ACC112 (cell line): ENCODE data around the gene MINDY4B.
A peak's percentile ranks its signal among the peaks of the same experiment; 100 is the strongest.

Experiments used
- H2AFZ ChIP-seq: fragments of 200-600 bp; sonication (generic); one replicate; pipeline ENCODE4 v1.6.0; 2017; ENCODE audit warnings: antibody characterized with exemption, low read length; ENCODE audit not compliant: unreplicated experiment
- H3K27ac ChIP-seq: fragments of 200-600 bp; sonication (generic); 2 replicates; pipeline ENCODE4 v1.5.1; 2014; ENCODE audit warnings: low read depth, mild to moderate bottlenecking, antibody characterized with exemption, low read length, moderate library complexity
- H3K27me3 ChIP-seq: fragments of 200-600 bp; sonication (generic); 2 replicates; pipeline ENCODE4 v1.6.1; 2014; ENCODE audit warnings: mild to moderate bottlenecking, antibody characterized with exemption, low read length, moderate library complexity, mixed read lengths; ENCODE audit not compliant: insufficient read depth
- H3K36me3 ChIP-seq: fragments of 200-600 bp; sonication (generic); 2 replicates; pipeline ENCODE4 v1.6.1; 2016; ENCODE audit warnings: mild to moderate bottlenecking, antibody characterized with exemption, low read length, moderate library complexity, mixed read lengths; ENCODE audit not compliant: insufficient read depth
- H3K4me1 ChIP-seq: fragments of 200-600 bp; sonication (generic); one replicate; pipeline ENCODE4 v1.6.1; 2016; ENCODE audit warnings: low read length, mixed read lengths; ENCODE audit not compliant: insufficient read depth, unreplicated experiment, control insufficient read depth
- H3K4me3 ChIP-seq: fragments of 200-600 bp; sonication (generic); 2 replicates; pipeline ENCODE4 v1.5.1; 2014; ENCODE audit warnings: mild to moderate bottlenecking, low read depth, low read length
- H3K79me2 ChIP-seq: fragments of 200-600 bp; sonication (generic); one replicate; pipeline ENCODE4 v1.6.0; 2016; ENCODE audit warnings: low read length; ENCODE audit not compliant: control insufficient read depth, unreplicated experiment, insufficient read depth

Gene MINDY4B

DNA sequence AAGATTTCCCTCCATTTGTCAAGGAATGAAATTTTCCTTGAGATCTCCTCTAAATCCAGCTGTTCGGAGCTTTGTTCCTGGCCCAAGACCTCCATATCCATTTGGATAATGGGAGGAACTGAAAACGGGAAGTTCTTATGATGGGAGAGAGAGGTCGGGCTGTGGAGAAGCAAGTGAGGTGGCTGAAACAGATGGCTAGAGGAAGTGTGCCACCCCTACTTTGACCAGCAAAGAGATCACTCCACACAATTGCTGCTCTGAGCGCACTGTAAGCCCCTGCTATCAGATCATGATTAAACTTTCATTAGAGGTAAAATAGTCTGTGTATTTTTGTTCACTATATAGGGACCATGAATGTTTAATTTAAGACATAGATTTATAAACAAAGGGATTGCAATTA, at the start of gene MINDY4B:
MINDY4B (minus strand) TSS at position 101 of the 400 bp plus-strand sequence; CDS start at position 101, 0 bp downstream.
- H3K27ac ChIP-seq = no peak within 1 kb of the TSS
- H3K36me3 ChIP-seq = no peaks in the 10 kb centered on the region
- H3K4me1 ChIP-seq = no peaks in the 10 kb centered on the region
- H3K79me2 ChIP-seq = no peaks in the 10 kb centered on the region
- peaks cover 98% of the 10 kb centered on the region for H3K27me3 ChIP-seq
- no peak within 1 kb of the TSS for H2AFZ ChIP-seq
- no peak within 1 kb of the TSS for H3K4me3 ChIP-seq

DNA sequence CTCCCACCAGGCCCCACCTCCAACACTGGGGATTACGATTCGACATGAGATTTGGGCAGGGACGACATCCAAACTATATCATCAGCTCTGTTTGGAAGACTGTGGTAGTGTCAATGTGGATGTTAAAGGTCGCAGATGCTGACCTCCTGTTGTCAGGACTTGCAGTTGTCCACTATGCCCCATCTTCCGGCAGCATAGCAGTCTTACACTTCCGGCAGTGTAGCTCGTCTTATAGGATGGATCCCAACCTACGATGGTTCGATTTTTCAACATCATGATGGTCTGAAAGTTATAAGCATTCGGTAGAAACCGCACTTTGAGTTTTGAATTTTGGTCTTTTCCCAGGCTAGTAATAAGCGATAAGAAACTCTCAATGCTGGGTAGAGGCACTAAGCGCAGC, 46.7 kb upstream of the MINDY4B start:
- Histone ChIP-seq H3K27me3 (peaks cover 71% of the 10 kb centered on the region), H3K36me3 (no peaks in the 10 kb centered on the region), H3K4me3 (no peak overlapping the region), H3K4me1 (peaks cover 3% of the 10 kb centered on the region), H2AFZ (no peak overlapping the region), H3K79me2 (no peaks in the 10 kb centered on the region), H3K27ac (no peak overlapping the region)

- Histone ChIP-seq H3K4me1 (peaks cover 6% of the 10 kb centered on the region), H3K4me3 (no peak overlapping the region), H3K27ac (no peak overlapping the region), H3K79me2 (no peaks in the 10 kb centered on the region), H3K27me3 (peaks cover 61% of the 10 kb centered on the region), H3K36me3 (no peaks in the 10 kb centered on the region), H2AFZ (no peak overlapping the region)
Observed at GRCh38 chr3:150945226-150946032, 40.2 kb upstream of the MINDY4B start.

- Histone ChIP-seq H3K4me3 (no peak overlapping the region), H3K36me3 (no peaks in the 10 kb centered on the region), H3K79me2 (no peaks in the 10 kb centered on the region), H3K27me3 (peaks cover 71% of the 10 kb centered on the region), H2AFZ (no peak overlapping the region), H3K4me1 (peaks cover 6% of the 10 kb centered on the region), H3K27ac (no peak overlapping the region)
Observed at GRCh38 chr3:150942221-150942620, 37.0 kb upstream of the MINDY4B start.

DNA sequence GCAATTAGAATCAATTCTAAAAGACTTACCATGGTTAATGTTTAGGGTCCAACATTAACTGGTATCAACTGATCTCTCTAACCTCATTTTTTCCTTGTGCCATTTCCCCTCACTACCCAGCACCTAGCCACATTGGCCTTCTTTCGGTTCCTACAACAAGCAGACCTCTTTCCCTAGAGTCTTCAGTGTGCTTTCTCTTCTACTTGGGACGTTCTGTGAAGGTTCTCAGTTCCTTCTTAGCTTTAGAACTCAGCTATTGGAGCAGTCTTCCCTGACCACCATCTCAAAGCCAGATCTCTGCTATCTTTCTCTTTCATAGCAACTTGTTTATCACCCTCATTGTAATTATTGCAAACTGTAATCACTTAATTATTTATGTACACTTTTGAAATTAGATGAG, 31.5 kb upstream of the MINDY4B start:
- Histone ChIP-seq H2AFZ (no peak overlapping the region), H3K27ac (no peak overlapping the region), H3K27me3 (peaks cover 79% of the 10 kb centered on the region), H3K4me1 (no peaks in the 10 kb centered on the region), H3K36me3 (no peaks in the 10 kb centered on the region), H3K79me2 (no peaks in the 10 kb centered on the region), H3K4me3 (no peak overlapping the region)

DNA sequence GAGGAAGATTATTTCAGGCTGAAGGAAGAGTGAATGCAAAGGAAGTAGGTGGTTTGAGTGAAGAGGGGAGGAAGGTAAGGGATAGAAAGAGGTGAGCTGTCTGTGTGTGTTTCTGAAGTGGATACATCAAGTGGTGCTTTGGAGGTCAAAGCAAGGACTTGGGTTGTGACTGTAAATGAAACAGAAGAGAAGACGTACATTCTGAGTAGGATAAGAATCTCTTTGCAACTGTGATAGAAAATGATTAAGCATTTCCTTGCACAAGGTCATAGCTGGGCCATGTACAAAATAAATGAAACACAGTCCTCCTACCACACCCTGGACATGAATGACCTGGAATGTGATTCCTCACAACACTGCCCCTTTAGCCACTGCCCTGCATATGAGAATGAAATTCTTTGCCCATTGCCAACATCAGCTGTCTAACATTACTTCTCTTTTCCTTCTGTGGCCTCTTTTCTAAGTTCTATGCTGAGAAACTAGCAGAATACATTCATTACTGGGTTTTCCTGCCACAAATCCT, 28.3 kb upstream of the MINDY4B start:
- Histone ChIP-seq H3K27ac (no peak overlapping the region), H3K27me3 (peaks cover 83% of the 10 kb centered on the region), H3K36me3 (no peaks in the 10 kb centered on the region), H3K79me2 (no peaks in the 10 kb centered on the region), H3K4me1 (no peaks in the 10 kb centered on the region), H2AFZ (no peak overlapping the region), H3K4me3 (no peak overlapping the region)

GRCh38 chr3:150931745-150932144, 26.5 kb upstream of the MINDY4B start:
- H3K27ac ChIP-seq = no peak overlapping the region
- H3K27me3 ChIP-seq = peaks cover 75% of the 10 kb centered on the region
- no peak overlapping the region for H2AFZ ChIP-seq
- H3K4me3 ChIP-seq = no peak overlapping the region
- H3K36me3 ChIP-seq = no peaks in the 10 kb centered on the region
- no peaks in the 10 kb centered on the region for H3K4me1 ChIP-seq
- H3K79me2 ChIP-seq = no peaks in the 10 kb centered on the region

DNA sequence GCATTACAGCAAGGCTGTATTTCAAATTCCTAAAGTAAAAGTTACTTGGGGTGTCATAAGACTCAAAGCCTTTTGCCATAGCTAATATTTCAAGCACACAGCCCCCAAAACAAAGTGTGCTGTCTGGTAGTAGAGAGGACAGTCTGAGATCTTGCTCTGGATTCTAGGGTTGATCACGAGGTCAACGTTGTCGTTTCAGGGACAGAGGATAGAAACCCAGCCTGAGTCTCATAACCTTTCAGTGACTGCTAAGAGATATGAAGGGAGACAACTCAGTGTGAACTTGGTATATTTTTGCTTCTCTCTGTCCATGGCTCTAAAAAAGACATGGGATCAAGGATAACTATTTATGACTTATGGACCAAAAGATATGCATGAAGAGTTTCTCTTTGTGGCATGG, 25.6 kb upstream of the MINDY4B start:
- no peaks in the 10 kb centered on the region for H3K4me1 ChIP-seq
- no peak overlapping the region for H3K4me3 ChIP-seq

DNA sequence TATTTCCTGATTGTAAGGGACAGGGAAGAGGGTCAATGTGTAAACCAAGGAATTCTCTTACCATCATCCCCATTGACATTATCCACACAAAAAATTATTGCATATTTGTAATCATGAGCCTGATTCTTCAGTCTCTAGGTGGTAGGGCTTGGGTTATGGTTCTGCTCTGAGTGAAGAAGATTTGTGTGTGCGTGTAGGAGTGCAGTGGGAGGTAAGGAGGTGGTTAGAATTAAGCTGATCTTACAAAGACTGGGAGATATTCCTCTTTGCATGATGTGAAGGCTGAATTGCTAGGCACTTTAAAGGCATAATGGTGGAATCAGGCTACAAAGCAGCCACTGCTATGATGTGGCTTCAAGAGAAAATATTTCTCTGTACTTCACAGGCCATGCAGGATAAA, 23.0 kb upstream of the MINDY4B start:
- no peaks in the 10 kb centered on the region for H3K79me2 ChIP-seq
- no peaks in the 10 kb centered on the region for H3K36me3 ChIP-seq
- no peak overlapping the region for H3K4me3 ChIP-seq
- H2AFZ ChIP-seq = no peak overlapping the region
- H3K27ac ChIP-seq = no peak overlapping the region
- no peaks in the 10 kb centered on the region for H3K4me1 ChIP-seq
- peaks cover 65% of the 10 kb centered on the region for H3K27me3 ChIP-seq

More for the DNA sequence above, 25.6 kb upstream of the MINDY4B start:
- H3K27me3 ChIP-seq = peaks cover 71% of the 10 kb centered on the region
- H3K79me2 ChIP-seq = no peaks in the 10 kb centered on the region
- H2AFZ ChIP-seq = no peak overlapping the region
- no peak overlapping the region for H3K27ac ChIP-seq
- no peaks in the 10 kb centered on the region for H3K36me3 ChIP-seq

DNA sequence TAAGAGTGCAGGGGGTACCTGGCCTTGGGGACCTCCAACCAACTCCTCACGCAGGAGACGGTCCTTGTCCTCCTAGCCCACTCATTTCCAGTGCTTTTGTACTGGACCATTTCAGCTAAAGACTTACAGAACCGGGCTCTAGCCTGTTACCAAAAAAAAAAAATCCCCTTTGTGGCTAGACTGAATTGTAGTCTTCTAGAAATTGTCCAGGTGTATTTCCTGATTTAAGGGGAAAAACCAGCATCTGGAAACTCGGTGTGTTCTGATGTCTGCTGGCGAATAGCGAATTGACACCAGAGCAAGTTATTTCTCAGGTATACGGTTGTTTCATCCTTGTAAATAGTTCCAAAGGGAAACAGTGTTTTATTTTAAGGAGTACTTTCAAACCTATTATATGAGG, 21.1 kb upstream of the MINDY4B start:
- Histone ChIP-seq H2AFZ (no peak overlapping the region), H3K36me3 (no peaks in the 10 kb centered on the region), H3K4me3 (no peak overlapping the region), H3K4me1 (no peaks in the 10 kb centered on the region), H3K27me3 (peaks cover 58% of the 10 kb centered on the region), H3K79me2 (no peaks in the 10 kb centered on the region), H3K27ac (no peak overlapping the region)

- Histone ChIP-seq H2AFZ (peak overlapping the region; percentile 12), H3K27me3 (peaks cover 54% of the 10 kb centered on the region), H3K79me2 (no peaks in the 10 kb centered on the region), H3K4me1 (no peaks in the 10 kb centered on the region), H3K4me3 (no peak overlapping the region), H3K36me3 (no peaks in the 10 kb centered on the region), H3K27ac (no peak overlapping the region)
Observed at GRCh38 chr3:150925751-150926201, 20.5 kb upstream of the MINDY4B start.
